GM19238 (cell line): ENCODE measurements around the gene IYD.

Source experiments
- DNase-seq: peaks from one replicate; pipeline ENCODE4 v3.0.0; 2011; ENCODE audit warnings: low spot score; ENCODE audit not compliant: insufficient read length

Gene IYD

GRCh38 chr6:150394899-150395295, 26.1 kb downstream of the IYD start:
- DNase-seq = no peak

- DNase-seq = peak; percentile 13
Observed at GRCh38 chr6:150395388-150396009, 26.7 kb downstream of the IYD start.

GRCh38 chr6:150403458-150404246, 34.8 kb downstream of the IYD start:
- no peak for DNase-seq

- DNase-seq = no peak
Observed at GRCh38 chr6:150406948-150407347, 38.1 kb downstream of the IYD start.

GRCh38 chr6:150408842-150409241, 40.0 kb downstream of the IYD start:
- DNase-seq = no peak

- no peak for DNase-seq
Observed at GRCh38 chr6:150409576-150410066, 40.8 kb downstream of the IYD start.

- no peak for DNase-seq
Observed at GRCh38 chr6:150410399-150410798, 41.6 kb downstream of the IYD start.

GRCh38 chr6:150410906-150411305, 42.1 kb downstream of the IYD start:
- DNase-seq = no peak

- no peak for DNase-seq
Observed at GRCh38 chr6:150412221-150412620, 43.4 kb downstream of the IYD start.

- no peak for DNase-seq
Observed at GRCh38 chr6:150413198-150413597, 44.4 kb downstream of the IYD start.

GRCh38 chr6:150413781-150414281, 45.0 kb downstream of the IYD start:
- DNase-seq = no peak

GRCh38 chr6:150416128-150416527, 47.3 kb downstream of the IYD start:
- DNase-seq = no peak

- no peak for DNase-seq
Observed at GRCh38 chr6:150417250-150417649, 48.4 kb downstream of the IYD start.

- peak; percentile 30 for DNase-seq
Observed at GRCh38 chr6:150417899-150418826, 49.4 kb downstream of the IYD start.

GRCh38 chr6:150418827-150419594, 50.2 kb downstream of the IYD start:
- DNase-seq = peak; percentile 51

GRCh38 chr6:150420428-150420827, 51.6 kb downstream of the IYD start:
- DNase-seq = no peak

- no peak for DNase-seq
Observed at GRCh38 chr6:150420926-150421325, 52.1 kb downstream of the IYD start.

- DNase-seq = no peak
Observed at GRCh38 chr6:150425508-150425907, 56.7 kb downstream of the IYD start.

- DNase-seq = no peak
Observed at GRCh38 chr6:150426198-150426597, 57.4 kb downstream of the IYD start.

- no peak for DNase-seq
Observed at GRCh38 chr6:150427037-150427602, 58.3 kb downstream of the IYD start.
